Activated T-cell treated with anti-CD3 and anti-CD28 coated beads, Interleukin-2, amount 50 U/mL, for 72 hours (primary cell): ENCODE measurements around the gene GID8. TPM values are rescaled to one million over a fixed set of nuclear protein-coding genes. Genes with fewer than 3 reads are reported as not detected.
"Not testable (repeated sequence)": the region's sequence is repeated elsewhere in the genome, so short reads cannot be mapped to it uniquely, and the experiment has no call there.

ENCODE experiments used
- ATAC-seq, 2 donors: fragments of 150-1000 bp; cut with Tn5 transposase; replicated peaks in 1 of 2; 2 replicates each; pipeline ENCODE4 v1.10.0; 2021; ENCODE audit warnings: moderate library complexity in 2 of 2, mild to moderate bottlenecking in 1 of 2
- DNase-seq, 2 donors: peaks; one replicate each; pipeline ENCODE4 v3.0.0; 2021 to 2022; ENCODE audit warnings: mixed read lengths in 1 of 2
- H3K27ac Mint-ChIP-seq: one replicate; pipeline ENCODE4 v1.8.0; 2022; ENCODE audit warnings: mild to moderate bottlenecking, moderate library complexity, mixed read lengths
- H3K27me3 Mint-ChIP-seq: one replicate; pipeline ENCODE4 v1.8.0; 2022; ENCODE audit warnings: low read depth, mixed read lengths
- H3K36me3 Mint-ChIP-seq, 2 donors: one replicate each; pipeline ENCODE4 v1.8.0; 2022; ENCODE audit warnings: mixed read lengths in 2 of 2, mild to moderate bottlenecking in 1 of 2; ENCODE audit not compliant: insufficient read depth in 2 of 2
- H3K4me1 Mint-ChIP-seq: one replicate; pipeline ENCODE4 v1.8.0; 2022; ENCODE audit warnings: low read depth, mixed read lengths
- H3K4me3 Mint-ChIP-seq, 2 donors: one replicate each; pipeline ENCODE4 v1.8.0; 2022; ENCODE audit warnings: mild to moderate bottlenecking in 2 of 2, mixed read lengths in 2 of 2, moderate library complexity in 2 of 2
- H3K9me3 Mint-ChIP-seq, 2 donors: one replicate each; pipeline ENCODE4 v1.8.0; 2022; ENCODE audit warnings: mixed read lengths in 2 of 2
- total RNA-seq, 2 donors: library from RNA; stranded (reverse); gene quantifications; one replicate each; pipeline ENCODE4 v1.2.3, GENCODE V29; 2022

The GID8 gene
- total RNA-seq, 2 donors from 2014 or later = 36.0 to 47.2 TPM

GRCh38 chr20:62953839-62954703, 16.1 kb downstream of the GID8 start:
- H3K4me1 Mint-ChIP-seq = peaks cover 27% of the 10 kb centered on the region
- DNase-seq = peak; percentile 63 to 76
- ATAC-seq = peak; percentile 75 to 83
- peak overlapping the region; percentile 75 to 86 for H3K4me3 Mint-ChIP-seq
- H3K27ac Mint-ChIP-seq = peak overlapping the region; percentile 43
- no peaks in the 10 kb centered on the region for H3K27me3 Mint-ChIP-seq
- peaks cover 7 to 11% of the 10 kb centered on the region in 2 donors for H3K36me3 Mint-ChIP-seq
- no peaks in the 10 kb centered on the region for H3K9me3 Mint-ChIP-seq

DNA sequence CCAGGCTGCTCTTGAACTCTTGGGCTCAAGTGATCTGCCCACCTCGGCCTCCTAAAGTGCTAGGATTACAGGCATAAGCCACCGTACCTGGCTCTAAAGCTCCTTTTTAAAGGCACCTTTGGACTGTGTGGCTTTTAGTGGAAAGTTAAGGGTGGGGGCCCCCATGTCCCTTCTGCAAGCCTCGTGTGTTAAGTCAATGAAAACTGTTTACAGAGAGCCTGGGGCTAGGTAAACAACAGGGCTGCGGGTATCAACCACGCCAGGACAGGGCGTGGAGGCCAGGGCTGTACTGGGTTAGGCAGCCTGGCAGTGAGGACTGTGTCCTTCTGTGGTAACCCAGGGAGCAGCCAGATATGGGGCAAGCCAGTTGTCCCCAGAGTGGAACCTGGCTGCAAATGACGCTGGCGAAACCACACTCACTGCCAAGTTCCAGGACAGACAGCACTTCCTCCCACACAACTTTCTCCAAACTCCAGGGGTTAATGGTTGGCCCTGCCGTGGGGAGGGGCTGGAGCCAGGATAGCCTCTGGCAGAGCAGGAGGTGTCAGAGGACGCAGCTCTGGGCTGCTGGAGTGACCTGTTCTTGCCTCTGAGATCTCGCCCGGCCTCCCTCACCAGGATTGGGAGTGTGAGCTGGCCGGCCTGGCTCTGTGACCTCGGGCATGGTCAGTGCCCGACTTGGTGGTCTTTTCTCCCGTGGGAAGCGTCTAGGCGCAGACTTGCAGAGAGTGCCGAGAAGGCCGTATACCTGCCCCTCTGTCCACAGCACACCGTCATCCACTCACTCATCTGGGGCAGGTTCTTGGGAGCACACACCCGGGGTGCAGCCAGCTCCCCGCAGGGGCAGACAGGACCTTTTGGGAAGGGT, 17.8 kb downstream of the GID8 start:
- peaks cover 35% of the 10 kb centered on the region for H3K4me1 Mint-ChIP-seq
- no peaks in the 10 kb centered on the region for H3K9me3 Mint-ChIP-seq
- no peak overlapping the region for H3K27ac Mint-ChIP-seq
- H3K36me3 Mint-ChIP-seq = peaks cover 0 to 2% of the 10 kb centered on the region in 2 donors
- ATAC-seq (no peak), DNase-seq (no peak)
- no peak overlapping the region for H3K4me3 Mint-ChIP-seq
- no peaks in the 10 kb centered on the region for H3K27me3 Mint-ChIP-seq

GRCh38 chr20:62956387-62957135, 18.6 kb downstream of the GID8 start:
- H3K4me1 Mint-ChIP-seq = peaks cover 28% of the 10 kb centered on the region
- H3K36me3 Mint-ChIP-seq = peaks cover 0 to 2% of the 10 kb centered on the region in 2 donors
- no peak overlapping the region for H3K27ac Mint-ChIP-seq
- no peaks in the 10 kb centered on the region for H3K27me3 Mint-ChIP-seq
- DNase-seq (no peak), ATAC-seq (no peak)
- H3K4me3 Mint-ChIP-seq = no peak overlapping the region
- no peaks in the 10 kb centered on the region for H3K9me3 Mint-ChIP-seq

DNA sequence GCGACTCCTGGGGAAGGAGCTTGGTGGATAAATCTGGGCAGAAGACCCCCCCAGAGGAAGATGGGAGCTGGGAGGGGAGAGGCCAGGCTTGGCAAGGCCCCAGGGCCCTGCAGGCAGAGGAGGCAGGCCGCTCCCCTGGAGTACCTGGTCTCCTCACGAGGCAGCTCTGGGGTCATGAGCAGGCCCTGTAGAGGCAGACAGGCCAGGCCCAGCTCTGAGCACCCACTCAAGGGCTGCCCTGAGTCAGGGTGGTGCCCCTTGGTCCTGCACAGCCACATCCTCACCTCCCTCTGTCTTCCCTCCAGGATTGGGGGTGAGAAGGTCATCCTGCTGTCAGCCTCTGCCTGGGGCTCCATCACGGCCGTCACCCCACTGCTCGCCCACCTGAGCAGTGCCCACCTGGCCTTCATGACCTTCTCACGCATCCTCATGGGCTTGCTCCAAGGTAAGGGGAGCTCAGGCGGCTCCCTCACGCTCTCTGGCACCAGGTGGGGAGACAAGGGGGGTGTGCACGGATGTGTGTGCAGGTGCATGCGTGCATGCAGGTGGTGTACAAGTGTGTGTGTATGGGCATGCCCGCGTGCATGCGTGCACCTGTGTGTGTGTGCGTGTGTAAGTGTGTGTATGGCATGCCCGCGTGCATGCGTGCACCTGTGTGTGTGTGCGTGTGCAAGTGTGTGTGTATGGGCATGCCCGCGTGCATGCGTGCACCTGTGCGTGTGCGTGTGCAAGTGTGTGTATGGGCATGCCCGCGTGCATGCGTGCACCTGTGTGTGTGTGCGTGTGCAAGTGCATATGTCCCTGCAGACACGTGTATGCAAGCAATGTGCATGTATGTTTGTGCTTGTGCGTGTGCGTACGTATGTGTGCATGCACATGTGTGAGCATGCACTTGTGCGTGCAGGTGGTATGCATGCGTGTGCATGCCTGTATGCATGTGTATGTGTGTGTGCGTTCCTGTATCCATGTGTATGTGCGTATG, 19.5 kb downstream of the GID8 start:
- DNase-seq = no peak
- H3K4me3 Mint-ChIP-seq = no peak overlapping the region
- no peak overlapping the region for H3K27ac Mint-ChIP-seq
- H3K9me3 Mint-ChIP-seq = no peaks in the 10 kb centered on the region
- H3K27me3 Mint-ChIP-seq = no peaks in the 10 kb centered on the region
- peaks cover 24% of the 10 kb centered on the region for H3K4me1 Mint-ChIP-seq
- no peak for ATAC-seq
- no peaks in the 10 kb centered on the region for H3K36me3 Mint-ChIP-seq

DNA sequence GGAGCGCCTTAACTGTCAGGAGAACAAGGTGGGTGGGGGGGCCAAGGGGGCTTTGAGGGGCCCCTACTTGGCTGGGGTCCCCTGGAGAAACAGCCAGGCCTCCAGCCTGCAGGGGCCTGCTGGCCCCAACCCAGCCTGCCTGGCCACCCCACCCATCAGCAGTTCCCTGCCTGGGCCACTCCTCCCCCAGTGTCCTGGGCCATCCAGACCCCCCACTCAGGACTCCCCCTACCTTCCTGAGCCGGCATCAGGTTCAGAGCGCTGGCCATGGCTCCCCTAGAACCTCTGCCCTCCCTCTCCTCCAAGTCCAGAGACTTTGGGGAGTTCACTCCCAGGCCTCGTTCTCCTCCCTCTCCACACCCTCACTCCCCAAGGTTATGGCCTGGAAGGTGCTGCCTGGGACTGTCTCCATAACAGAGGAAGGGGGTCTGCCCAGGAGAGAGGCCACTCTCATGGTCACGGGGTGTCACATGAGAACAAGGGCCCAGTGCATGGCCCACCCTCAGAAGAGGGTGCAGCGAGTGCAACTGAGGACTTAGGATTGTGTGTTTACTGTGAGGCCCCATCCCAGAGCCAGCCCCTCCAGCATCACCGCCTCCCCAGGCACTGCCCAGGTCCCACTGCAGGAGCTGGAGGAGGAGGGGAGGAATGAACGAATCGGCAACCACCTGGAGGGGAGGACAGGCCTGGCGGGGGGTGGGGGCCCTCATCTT, 20.6 kb downstream of the GID8 start:
- Mint-ChIP-seq H3K36me3 (no peaks in the 10 kb centered on the region), H3K9me3 (no peaks in the 10 kb centered on the region), H3K27me3 (no peaks in the 10 kb centered on the region), H3K4me3 (no peak overlapping the region), H3K4me1 (peaks cover 21% of the 10 kb centered on the region), H3K27ac (no peak overlapping the region)
- ATAC-seq (no peak), DNase-seq (no peak)

DNA sequence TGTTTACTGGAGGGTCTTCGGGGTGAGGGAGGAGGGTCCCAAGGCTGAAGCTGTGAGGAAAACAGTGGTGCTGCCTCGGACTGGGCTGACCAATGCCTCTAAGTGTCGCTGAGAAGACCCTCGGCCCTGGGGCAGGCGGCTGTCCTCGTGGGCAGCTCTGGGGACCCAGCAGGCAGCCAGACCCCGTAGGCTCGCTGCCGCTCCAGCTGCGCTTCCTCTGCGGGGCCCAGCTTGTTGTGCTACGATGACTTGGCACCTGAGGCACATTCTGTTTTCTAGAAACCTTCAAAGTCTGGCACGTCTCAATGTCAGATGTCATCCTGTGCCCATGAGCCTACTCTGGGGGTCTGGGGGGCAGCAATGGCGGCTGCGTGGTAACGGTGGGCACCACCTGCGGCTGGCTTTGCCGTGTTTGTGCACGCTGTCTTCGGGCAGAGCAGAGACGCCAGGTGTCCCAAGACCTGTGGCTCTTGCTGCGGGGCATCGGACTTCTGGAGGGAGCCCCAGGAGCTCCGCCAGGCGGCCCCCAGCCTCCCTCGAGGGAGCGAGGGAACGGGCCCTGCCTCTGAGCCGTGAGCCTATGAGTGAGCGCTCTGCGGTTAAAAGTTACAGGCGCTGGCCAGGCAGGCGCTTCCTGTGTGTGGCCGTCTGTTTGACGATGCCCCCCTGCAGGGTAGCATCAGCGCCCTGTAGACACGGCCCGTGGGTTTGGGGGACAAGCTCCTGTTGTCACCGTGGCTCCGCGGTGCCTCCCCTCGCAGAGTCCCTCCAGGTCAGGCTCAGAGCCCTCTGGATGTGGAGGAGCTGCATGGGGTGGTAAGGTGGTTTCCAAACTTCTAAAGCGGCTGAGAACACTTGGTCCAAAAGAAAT, 21.4 kb downstream of the GID8 start:
- no peaks in the 10 kb centered on the region for H3K36me3 Mint-ChIP-seq
- H3K27me3 Mint-ChIP-seq = no peaks in the 10 kb centered on the region

DNA sequence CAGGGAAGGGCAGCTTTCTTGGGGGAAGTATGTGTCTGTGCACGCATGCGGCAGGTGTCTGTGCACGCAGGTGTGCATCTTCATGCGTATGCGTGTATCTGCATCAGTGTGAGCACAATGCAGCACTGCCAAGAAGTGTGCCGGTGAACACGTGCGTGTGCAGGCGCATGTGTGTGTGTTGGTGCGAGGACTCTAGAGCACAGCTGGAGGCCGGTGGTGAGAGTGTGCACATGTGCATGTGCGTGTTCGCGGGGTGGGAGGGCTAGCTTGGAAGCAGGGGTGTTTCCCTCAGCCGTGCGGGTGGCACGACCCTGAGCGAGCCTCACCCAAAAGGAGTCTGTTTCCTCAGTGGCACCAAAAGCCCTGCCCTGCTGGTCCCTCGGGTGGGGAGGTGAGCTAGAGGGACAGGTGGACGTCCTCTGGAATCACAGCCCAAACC, 22.1 kb downstream of the GID8 start:
- no peak for DNase-seq
- no peaks in the 10 kb centered on the region for H3K9me3 Mint-ChIP-seq
- no peak for ATAC-seq
- no peak overlapping the region for H3K4me3 Mint-ChIP-seq
- no peaks in the 10 kb centered on the region for H3K36me3 Mint-ChIP-seq
- peaks cover 9% of the 10 kb centered on the region for H3K4me1 Mint-ChIP-seq
- no peak overlapping the region for H3K27ac Mint-ChIP-seq
- no peaks in the 10 kb centered on the region for H3K27me3 Mint-ChIP-seq

More for the DNA sequence above, 21.4 kb downstream of the GID8 start:
- Mint-ChIP-seq H3K27ac (no peak overlapping the region), H3K4me3 (peak overlapping the region in 1 of 2 donors; percentile 6), H3K4me1 (peaks cover 14% of the 10 kb centered on the region), H3K9me3 (no peaks in the 10 kb centered on the region)
- peak; percentile 44 to 47 for ATAC-seq
- DNase-seq = no peak

- not testable (repeated sequence) for H3K27me3 Mint-ChIP-seq, H3K4me3 Mint-ChIP-seq, H3K4me1 Mint-ChIP-seq, DNase-seq, ATAC-seq, H3K27ac Mint-ChIP-seq, H3K9me3 Mint-ChIP-seq, H3K36me3 Mint-ChIP-seq
Observed at GRCh38 chr20:62960446-62961309, 22.7 kb downstream of the GID8 start.

- DNase-seq (no peak), ATAC-seq (no peak)
- Mint-ChIP-seq H3K27ac (no peak overlapping the region), H3K4me1 (peaks cover 9% of the 10 kb centered on the region), H3K36me3 (no peaks in the 10 kb centered on the region), H3K4me3 (no peak overlapping the region), H3K27me3 (no peaks in the 10 kb centered on the region), H3K9me3 (no peaks in the 10 kb centered on the region)
Observed at GRCh38 chr20:62961310-62961783, 23.4 kb downstream of the GID8 start.

DNA sequence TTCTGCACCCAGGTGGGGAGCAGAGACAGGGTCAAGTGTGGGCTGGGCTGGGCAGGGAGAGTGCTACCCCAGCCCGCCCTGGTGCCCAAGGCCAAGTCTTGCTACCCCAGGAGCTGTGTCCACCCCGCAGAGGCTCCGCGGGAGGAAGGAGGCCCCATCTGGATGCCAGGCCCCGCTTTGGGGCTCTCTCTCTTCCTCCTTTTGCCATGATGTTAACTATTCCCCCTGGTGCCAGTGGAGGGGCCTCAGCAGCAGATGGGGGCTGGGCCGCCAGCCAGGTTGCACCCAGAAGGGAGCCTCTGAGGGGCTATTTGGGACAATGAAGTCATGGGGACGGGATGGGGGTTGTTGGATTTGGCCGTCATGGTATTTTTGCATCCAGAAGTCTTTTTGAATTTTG, 23.9 kb downstream of the GID8 start:
- Mint-ChIP-seq H3K9me3 (no peaks in the 10 kb centered on the region), H3K36me3 (no peaks in the 10 kb centered on the region), H3K4me1 (peaks cover 9% of the 10 kb centered on the region), H3K27ac (no peak overlapping the region), H3K27me3 (no peaks in the 10 kb centered on the region), H3K4me3 (no peak overlapping the region)
- no peak for DNase-seq
- no peak for ATAC-seq
